WTC11 (cell line): ENCODE results near the gene SEC23IP.

Experiments used
- ATF1 ChIP-seq: sonication (generic); formaldehyde crosslinking; IDR thresholded peaks from 2 replicates; pipeline ENCODE4 v1.8.1; 2023; ENCODE audit warnings: mild to moderate bottlenecking, moderate library complexity, missing genetic modification reagents
- CTCF ChIP-seq: fragments of 200-600 bp; IDR thresholded peaks from 2 replicates; pipeline ENCODE4 v1.8.0; 2022; ENCODE audit warnings: antibody characterized with exemption
- FOXJ3 ChIP-seq: sonication (generic); formaldehyde crosslinking; IDR thresholded peaks from 2 replicates; pipeline ENCODE4 v1.9.0; 2021; ENCODE audit warnings: missing genetic modification reagents, mild to moderate bottlenecking, borderline replicate concordance
- MAX ChIP-seq: sonication (generic); formaldehyde crosslinking; IDR thresholded peaks from 2 replicates; pipeline ENCODE4 v1.8.0; 2022; ENCODE audit warnings: mild to moderate bottlenecking, missing genetic modification reagents
- NFATC4 ChIP-seq: fragments of 250-450 bp; sonication (Bioruptor Pico); IDR thresholded peaks from 2 replicates; pipeline ENCODE4 v1.9.0; 2021; ENCODE audit warnings: mild to moderate bottlenecking
- SP1 ChIP-seq: sonication (generic); formaldehyde crosslinking; conservative IDR thresholded peaks from 2 replicates; pipeline ENCODE4 v1.8.1; 2022; ENCODE audit warnings: missing genetic modification reagents
- TCF7 ChIP-seq: sonication (generic); formaldehyde crosslinking; IDR thresholded peaks from 2 replicates; pipeline ENCODE4 v1.8.0; 2022; ENCODE audit warnings: mild to moderate bottlenecking, low read depth, missing genetic modification reagents, moderate library complexity
- ZBTB21 ChIP-seq: sonication (generic); formaldehyde crosslinking; IDR thresholded peaks from 2 replicates; pipeline ENCODE4 v1.8.1; 2023; ENCODE audit warnings: mild to moderate bottlenecking, missing genetic modification reagents, borderline replicate concordance
- ZNF396 ChIP-seq: fragments of 250-450 bp; sonication (Bioruptor Pico); IDR thresholded peaks from 2 replicates; pipeline ENCODE4 v1.8.0; 2021; ENCODE audit warnings: mild to moderate bottlenecking, moderate library complexity, borderline replicate concordance
- TF ChIP-seq, protein P1 (sequence below): sonication (generic); formaldehyde crosslinking; IDR thresholded peaks from 2 replicates; pipeline ENCODE4 v1.8.0; 2022; ENCODE audit warnings: mild to moderate bottlenecking, missing genetic modification reagents
- TF ChIP-seq, protein P2 (sequence below): sonication (generic); formaldehyde crosslinking; IDR thresholded peaks from 2 replicates; pipeline ENCODE4 v1.8.1; 2023; ENCODE audit warnings: mild to moderate bottlenecking, missing genetic modification reagents, moderate library complexity
- TF ChIP-seq, protein P3 (sequence below): sonication (generic); formaldehyde crosslinking; conservative IDR thresholded peaks from 2 replicates; pipeline ENCODE4 v1.8.1; 2023; ENCODE audit warnings: mild to moderate bottlenecking, low read depth, missing genetic modification reagents, moderate library complexity
- TF ChIP-seq, protein P4 (sequence below): fragments of 250-450 bp; sonication (Bioruptor Pico); conservative IDR thresholded peaks from 2 replicates; pipeline ENCODE4 v1.9.0; 2021; ENCODE audit warnings: mild to moderate bottlenecking
- TF ChIP-seq, protein P5 (sequence below): sonication (generic); formaldehyde crosslinking; IDR thresholded peaks from 2 replicates; pipeline ENCODE4 v1.8.0; 2022; ENCODE audit warnings: missing genetic modification reagents

- TF ChIP-seq, protein P1, sequence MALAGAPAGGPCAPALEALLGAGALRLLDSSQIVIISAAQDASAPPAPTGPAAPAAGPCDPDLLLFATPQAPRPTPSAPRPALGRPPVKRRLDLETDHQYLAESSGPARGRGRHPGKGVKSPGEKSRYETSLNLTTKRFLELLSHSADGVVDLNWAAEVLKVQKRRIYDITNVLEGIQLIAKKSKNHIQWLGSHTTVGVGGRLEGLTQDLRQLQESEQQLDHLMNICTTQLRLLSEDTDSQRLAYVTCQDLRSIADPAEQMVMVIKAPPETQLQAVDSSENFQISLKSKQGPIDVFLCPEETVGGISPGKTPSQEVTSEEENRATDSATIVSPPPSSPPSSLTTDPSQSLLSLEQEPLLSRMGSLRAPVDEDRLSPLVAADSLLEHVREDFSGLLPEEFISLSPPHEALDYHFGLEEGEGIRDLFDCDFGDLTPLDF (CRISPR knock-in tag): no peak
- TF ChIP-seq, protein P2, sequence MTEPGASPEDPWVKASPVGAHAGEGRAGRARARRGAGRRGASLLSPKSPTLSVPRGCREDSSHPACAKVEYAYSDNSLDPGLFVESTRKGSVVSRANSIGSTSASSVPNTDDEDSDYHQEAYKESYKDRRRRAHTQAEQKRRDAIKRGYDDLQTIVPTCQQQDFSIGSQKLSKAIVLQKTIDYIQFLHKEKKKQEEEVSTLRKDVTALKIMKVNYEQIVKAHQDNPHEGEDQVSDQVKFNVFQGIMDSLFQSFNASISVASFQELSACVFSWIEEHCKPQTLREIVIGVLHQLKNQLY (CRISPR knock-in tag): no peak
- TF ChIP-seq, protein P3, sequence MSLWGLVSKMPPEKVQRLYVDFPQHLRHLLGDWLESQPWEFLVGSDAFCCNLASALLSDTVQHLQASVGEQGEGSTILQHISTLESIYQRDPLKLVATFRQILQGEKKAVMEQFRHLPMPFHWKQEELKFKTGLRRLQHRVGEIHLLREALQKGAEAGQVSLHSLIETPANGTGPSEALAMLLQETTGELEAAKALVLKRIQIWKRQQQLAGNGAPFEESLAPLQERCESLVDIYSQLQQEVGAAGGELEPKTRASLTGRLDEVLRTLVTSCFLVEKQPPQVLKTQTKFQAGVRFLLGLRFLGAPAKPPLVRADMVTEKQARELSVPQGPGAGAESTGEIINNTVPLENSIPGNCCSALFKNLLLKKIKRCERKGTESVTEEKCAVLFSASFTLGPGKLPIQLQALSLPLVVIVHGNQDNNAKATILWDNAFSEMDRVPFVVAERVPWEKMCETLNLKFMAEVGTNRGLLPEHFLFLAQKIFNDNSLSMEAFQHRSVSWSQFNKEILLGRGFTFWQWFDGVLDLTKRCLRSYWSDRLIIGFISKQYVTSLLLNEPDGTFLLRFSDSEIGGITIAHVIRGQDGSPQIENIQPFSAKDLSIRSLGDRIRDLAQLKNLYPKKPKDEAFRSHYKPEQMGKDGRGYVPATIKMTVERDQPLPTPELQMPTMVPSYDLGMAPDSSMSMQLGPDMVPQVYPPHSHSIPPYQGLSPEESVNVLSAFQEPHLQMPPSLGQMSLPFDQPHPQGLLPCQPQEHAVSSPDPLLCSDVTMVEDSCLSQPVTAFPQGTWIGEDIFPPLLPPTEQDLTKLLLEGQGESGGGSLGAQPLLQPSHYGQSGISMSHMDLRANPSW (CRISPR knock-in tag): no peak
- TF ChIP-seq CTCF (no peak), NFATC4 (no peak), SP1 (CRISPR knock-in tag) (no peak), TCF7 (CRISPR knock-in tag) (no peak), ZNF396 (CRISPR knock-in tag) (no peak), ZBTB21 (CRISPR knock-in tag) (no peak), MAX (no peak), FOXJ3 (CRISPR knock-in tag) (no peak), ATF1 (CRISPR knock-in tag) (no peak)
- TF ChIP-seq, protein P4, sequence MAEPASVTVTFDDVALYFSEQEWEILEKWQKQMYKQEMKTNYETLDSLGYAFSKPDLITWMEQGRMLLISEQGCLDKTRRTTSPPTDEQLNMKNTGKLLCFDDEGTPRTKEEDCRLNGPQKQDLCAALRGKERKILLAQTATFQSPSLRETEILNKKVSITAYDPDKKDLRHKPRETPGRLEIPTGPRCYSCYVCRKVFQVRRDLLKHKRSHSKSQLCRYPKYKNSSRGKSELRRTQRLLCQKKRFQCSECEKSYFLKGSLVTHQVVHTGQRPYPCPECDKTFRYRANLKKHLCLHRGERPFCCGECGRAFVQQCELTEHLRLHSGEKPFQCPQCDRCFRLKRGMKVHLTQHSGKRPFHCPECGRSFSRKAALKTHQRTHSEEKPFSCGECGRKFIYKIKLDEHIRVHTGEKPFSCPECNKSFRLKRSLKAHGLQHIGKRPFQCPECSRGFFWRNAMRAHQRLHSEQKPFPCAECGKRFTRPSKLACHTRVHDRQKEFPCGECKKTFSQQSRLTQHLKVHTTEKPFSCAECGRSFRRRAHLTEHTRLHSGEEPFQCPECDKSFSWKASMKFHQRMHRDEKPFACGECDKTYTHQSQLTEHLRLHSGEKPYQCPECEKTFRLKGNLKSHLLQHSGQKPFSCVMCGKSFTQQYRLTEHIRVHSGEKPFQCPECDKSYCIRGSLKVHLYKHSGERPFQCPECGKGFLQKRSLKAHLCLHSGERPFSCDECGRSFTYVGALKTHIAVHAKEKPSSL (CRISPR knock-in tag): no peak
- TF ChIP-seq, protein P5, sequence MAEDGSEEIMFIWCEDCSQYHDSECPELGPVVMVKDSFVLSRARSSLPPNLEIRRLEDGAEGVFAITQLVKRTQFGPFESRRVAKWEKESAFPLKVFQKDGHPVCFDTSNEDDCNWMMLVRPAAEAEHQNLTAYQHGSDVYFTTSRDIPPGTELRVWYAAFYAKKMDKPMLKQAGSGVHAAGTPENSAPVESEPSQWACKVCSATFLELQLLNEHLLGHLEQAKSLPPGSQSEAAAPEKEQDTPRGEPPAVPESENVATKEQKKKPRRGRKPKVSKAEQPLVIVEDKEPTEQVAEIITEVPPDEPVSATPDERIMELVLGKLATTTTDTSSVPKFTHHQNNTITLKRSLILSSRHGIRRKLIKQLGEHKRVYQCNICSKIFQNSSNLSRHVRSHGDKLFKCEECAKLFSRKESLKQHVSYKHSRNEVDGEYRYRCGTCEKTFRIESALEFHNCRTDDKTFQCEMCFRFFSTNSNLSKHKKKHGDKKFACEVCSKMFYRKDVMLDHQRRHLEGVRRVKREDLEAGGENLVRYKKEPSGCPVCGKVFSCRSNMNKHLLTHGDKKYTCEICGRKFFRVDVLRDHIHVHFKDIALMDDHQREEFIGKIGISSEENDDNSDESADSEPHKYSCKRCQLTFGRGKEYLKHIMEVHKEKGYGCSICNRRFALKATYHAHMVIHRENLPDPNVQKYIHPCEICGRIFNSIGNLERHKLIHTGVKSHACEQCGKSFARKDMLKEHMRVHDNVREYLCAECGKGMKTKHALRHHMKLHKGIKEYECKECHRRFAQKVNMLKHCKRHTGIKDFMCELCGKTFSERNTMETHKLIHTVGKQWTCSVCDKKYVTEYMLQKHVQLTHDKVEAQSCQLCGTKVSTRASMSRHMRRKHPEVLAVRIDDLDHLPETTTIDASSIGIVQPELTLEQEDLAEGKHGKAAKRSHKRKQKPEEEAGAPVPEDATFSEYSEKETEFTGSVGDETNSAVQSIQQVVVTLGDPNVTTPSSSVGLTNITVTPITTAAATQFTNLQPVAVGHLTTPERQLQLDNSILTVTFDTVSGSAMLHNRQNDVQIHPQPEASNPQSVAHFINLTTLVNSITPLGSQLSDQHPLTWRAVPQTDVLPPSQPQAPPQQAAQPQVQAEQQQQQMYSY (CRISPR knock-in tag): no peak
Observed at GRCh38 chr10:119928411-119928810, 35.9 kb downstream of the SEC23IP start.
